NCI-H187 treated with DMSO at 0.1 percent for 48 hours (cell line): Measurements from ENCODE around the gene RPS6KA5.

Source experiments
- DNase-seq: peaks from one replicate; lab custom pipeline; 2025; lab: John Stamatoyannopoulos, UW

Gene RPS6KA5

DNA sequence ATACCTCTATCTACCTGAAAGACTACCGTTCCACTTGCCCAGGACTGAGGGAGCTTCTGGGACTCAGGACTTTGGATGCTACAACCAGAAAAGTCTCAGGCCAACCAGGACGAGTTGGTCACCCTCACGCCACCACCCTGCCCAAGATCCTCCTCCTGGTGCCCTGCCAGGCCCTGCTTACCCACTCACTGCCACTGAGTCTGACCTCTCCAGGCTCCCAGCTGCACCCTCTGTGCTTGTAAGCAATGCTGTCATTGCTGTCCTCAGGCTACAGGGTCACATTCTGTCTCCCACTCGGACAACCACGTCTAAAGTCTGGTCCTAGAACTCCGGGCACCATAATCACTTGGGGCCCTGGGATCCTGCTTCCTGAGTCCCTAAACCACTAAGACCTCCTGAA lies 253.4 kb downstream of the RPS6KA5 start:
- no peak for DNase-seq

DNA sequence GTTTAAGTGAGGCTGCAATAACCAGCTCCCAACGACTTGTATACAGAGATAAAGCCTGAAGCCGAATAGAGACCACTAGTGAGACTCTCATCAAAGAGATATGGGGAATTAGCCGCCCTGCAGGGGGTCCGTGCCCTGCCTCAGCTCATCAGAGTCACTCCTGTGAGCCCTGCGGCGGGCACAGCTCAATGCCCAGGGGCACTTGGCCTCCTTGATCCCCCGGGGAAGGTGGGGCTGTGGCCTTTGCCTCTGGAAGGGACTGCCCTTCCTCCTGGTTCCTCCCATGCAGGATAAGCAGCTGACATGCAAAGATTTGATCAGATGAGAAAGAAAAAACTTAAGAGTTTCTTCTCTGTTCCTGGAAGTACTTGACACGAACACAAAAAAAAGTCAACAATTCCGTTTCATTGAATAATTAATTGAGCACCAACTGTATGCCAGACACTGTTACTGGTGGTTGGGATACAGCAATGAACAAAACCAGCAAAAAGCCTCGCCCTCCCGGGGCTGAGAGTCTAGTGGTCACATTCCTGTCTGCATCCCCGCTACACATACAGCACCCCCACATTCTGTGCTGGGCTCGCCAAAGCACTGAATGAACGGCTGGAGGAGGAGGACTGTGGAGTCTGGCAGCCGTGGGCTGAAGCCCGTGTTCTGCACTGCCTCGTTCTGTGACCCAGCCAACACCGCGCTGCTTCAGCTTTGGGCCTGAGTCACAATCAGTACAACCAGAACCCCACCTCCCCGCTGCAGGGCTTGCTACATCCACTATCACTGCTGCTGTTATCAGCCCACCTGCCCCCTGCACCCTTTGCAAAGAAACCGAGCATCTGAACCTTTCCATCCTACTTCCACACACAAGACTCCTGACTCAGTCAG lies 254.5 kb downstream of the RPS6KA5 start:
- DNase-seq = no peak

DNA sequence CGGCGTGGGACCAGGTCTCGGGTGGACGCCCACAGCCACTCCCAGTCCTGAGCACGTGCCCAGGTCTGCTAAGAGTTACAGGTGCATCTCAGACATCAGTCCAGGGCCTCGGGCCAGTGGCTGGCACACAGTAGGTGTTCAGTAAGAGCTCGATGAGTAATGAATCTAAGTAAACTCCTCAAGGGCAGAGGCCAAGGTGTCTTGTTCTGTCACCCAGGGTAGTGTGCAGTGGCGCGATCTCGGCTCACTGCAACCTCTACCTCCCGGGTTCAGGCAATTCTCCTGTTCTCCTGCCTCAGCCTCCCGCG lies 255.4 kb downstream of the RPS6KA5 start:
- no peak for DNase-seq

DNA sequence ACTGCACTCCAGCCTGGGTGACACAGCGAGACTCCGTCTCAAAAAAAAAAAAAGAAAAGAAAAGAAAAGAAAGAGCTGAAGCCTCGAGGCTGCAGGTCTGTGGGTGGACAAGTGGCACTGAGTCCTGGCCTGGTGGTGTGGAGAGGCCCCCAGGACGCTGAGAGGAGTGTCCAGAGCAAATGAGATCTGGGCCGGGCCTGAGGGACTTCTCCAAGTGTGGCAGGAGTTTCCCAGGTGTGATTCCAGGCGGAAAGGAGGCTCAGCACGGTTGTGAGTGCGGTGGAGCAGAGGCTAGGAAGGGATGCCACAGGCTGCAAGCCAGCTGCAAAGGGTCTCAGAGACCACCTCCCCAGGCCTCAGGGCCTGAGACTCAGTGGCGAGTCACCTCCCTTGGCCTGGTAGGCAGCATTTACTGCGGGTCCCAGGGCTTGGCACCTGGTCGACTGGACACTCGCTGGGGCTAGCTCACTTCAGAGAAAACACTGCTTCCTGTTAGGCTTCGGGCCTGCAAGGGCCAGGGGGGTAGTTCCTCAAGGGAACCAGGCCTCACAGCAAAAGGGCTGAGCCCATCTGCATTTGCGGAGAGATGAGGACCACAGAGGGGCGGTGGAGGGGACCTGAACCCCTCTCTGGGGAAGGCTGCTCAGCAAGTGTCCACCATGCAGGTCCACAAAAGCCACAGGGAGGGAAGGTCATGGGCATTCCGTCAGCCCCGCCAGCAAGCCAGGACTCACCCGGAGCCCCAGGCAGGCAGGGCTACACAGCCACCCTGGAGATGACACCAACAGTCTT lies 256.0 kb downstream of the RPS6KA5 start:
- DNase-seq = no peak

DNA sequence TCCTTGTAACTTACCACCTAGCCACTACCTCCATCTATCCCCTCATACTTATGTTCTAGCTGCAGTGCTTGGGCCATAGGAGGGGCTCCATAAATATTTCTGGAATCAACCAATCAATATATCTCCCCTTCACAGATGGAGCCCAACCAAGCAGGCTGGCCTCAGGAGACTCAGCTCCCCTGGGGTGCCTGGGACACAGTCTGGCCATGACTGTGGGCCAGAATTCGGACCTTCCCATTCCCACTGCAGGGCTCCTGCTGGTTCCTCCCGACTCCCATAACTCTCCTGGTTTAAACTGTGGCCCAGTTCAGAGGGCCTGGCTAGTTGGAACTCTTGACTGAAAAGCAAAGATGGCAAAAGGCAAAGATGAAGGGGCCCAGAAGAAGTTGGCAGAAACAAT lies 257.2 kb downstream of the RPS6KA5 start:
- DNase-seq = no peak

DNA sequence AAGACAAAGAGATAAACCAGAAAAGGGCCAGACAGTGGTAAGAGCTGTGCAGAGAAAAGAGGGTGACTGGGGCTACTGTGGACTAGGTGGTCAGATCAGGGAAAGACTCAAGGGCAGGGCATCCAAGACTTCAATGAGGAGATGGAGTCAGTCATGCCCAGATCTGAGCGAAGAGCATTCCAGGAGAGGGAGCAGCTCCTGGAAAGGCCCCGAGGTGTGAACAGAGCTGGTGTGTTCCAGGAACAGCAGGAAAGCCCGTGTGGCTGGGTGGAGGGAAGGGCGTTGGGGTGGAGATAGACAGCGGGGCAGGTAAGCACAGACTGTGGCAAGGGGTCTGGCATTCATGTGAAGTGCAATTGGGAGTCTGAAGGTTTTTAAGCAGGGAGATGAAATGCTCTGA lies 261.0 kb downstream of the RPS6KA5 start:
- DNase-seq = no peak

DNA sequence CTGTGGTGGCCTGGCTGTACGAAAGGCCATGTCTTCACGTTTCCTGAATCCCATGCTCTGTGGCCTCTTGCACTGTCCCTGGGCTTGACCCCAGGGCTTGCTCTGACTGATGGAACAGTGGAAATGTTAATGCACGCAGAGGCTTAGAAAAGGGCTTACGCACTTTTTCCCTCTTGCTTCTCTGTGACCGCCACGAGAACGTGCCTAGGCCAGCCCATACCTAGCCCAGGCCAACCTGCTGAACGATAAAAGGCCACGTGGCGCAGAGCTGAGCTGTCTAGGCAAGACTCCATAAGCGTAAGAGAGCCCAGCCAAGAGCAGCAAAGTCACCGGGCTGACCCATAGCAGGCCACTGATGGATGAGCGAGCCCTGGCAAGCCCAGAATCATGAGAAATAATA lies 262.5 kb downstream of the RPS6KA5 start:
- DNase-seq = no peak
